Heart right ventricle (tissue), 16 donors: Measurements from ENCODE around the gene RAB3IL1. TPM values are rescaled to one million over a fixed set of nuclear protein-coding genes. Genes with fewer than 3 reads are reported as not detected.

ENCODE experiments used
- ATAC-seq, 8 donors: fragments of 200-7000 bp; cut with Tn5 transposase; one replicate each; pipeline ENCODE4 v1.9.1; 2020; ENCODE audit warnings: mild to moderate bottlenecking in 8 of 8, moderate library complexity in 8 of 8, moderate number of reproducible peaks in 1 of 8
- DNase-seq, 2 donors: peaks; one replicate each; pipeline ENCODE4 v3.0.0-alpha.2; 2020
- H3K27ac ChIP-seq, 10 donors: fragments of 200-600 bp; sonication (generic) in 2 of 10; one replicate each; pipeline versions ENCODE4 v1.5.0 to v1.8.0; 2020 to 2022; ENCODE audit warnings: mild to moderate bottlenecking in 3 of 10
- H3K27me3 ChIP-seq, 7 donors: fragments of 200-600 bp; one replicate each; pipeline ENCODE4 v1.8.0; 2021 to 2022; ENCODE audit warnings: mild to moderate bottlenecking in 2 of 7
- H3K36me3 ChIP-seq, 9 donors: fragments of 200-600 bp; sonication (generic) in 1 of 9; one replicate each; pipeline versions ENCODE4 v1.5.0 to v1.8.0; 2020 to 2022; ENCODE audit warnings: mild to moderate bottlenecking in 2 of 9
- H3K4me1 ChIP-seq, 9 donors: fragments of 200-600 bp; sonication (generic) in 1 of 9; one replicate each; pipeline versions ENCODE4 v1.5.0 to v1.8.0; 2020 to 2022; ENCODE audit warnings: mild to moderate bottlenecking in 4 of 9
- H3K4me3 ChIP-seq, 10 donors: fragments of 200-600 bp; sonication (generic) in 2 of 10; one replicate each; pipeline versions ENCODE4 v1.5.0 to v1.8.0; 2020 to 2022; ENCODE audit warnings: mild to moderate bottlenecking in 7 of 10, moderate library complexity in 2 of 10
- H3K9me3 ChIP-seq, 11 donors: fragments of 200-600 bp in 10 of 11; sonication (generic) in 2 of 11; one replicate each; pipeline versions ENCODE4 v1.5.0 to v1.8.0; 2013 to 2022; ENCODE audit warnings: mild to moderate bottlenecking in 2 of 11, control low read depth in 1 of 11, moderate library complexity in 1 of 11
- WGBS, 2 donors: extraction: QIAGEN DNeasy Blood & Tissue Kit; methylation state at CpG; one replicate each; pipeline ENCODE4 v1.1.7; 2013; ENCODE audit warnings: inconsistent platforms in 1 of 2; 5-methylcytosine and 5-hydroxymethylcytosine counted together
- intact Hi-C, 10 donors: fragments of 100-400 bp; cut with DNase I; formaldehyde crosslinking; loops; one replicate each; pipeline versions ENCODE4 v1.11.1 to v1.14.2; 2022
- polyA plus RNA-seq, 2 donors: library from polyadenylated mRNA; stranded (reverse); fragments of 200-250 nt; gene quantifications; one replicate each; pipeline ENCODE4 v1.2.3, GENCODE V29; 2013
- total RNA-seq, 10 donors: library from RNA; stranded (reverse); fragmentation: NEBNext Ultra II Directional in 3 of 10; extraction: Animal tissue kit (Norgen Biotek cat#: 25700) in 3 of 10; gene quantifications; one replicate each; pipeline versions ENCODE4 v1.2.1 to v1.2.4, GENCODE V29; 2021 to 2023
- TF ChIP-seq, protein P1 (sequence below), 9 donors: fragments of 200-600 bp; sonication (generic) in 2 of 9; IDR thresholded peaks; one replicate each; pipeline versions ENCODE4 v1.5.0 to v1.8.0; 2021 to 2022; ENCODE audit warnings: antibody characterized with exemption in 9 of 9, mild to moderate bottlenecking in 5 of 9, moderate library complexity in 1 of 9
- donor health status: Arrhythmogenic right ventricular cardiomyopathy.
- donor health status: ischemic (EF 13 %, LVEDD 7.1; RV severe dilation, severe dysfunction).
- donor health status: healthy with polysubstance abuse.
- donor health status: DM: no; HTN: yes; CAD: no.
- donor health status: DM: no; HTN: no; CAD: no.
- donor health status: ischemic (EF 25% LVEDD 6.9; RV normal size, moderate dysfunction).
- donor health status: ischemic (EF 25% LVEDD 5.7; RV mildly dilated, moderate dysfunction).
- donor health status: healthy.
- donor health status: DM: yes; HTN: yes; CAD: no.
- donor health status: Ischemic cardiomyopathy.
- donor health status: ischemic (EF 35%, LVEDD 5.7; RV mildly dilated, moderate dysfunction).
- donor health status: nonischemic (EF 11% LVEDD 7.7; RV severe dilation, severe dysfunction).
- donor health status: DM: yes; HTN: yes; CAD: no.
- donor health status: PGD.
- donor health status: ischemic (EF 29% LVEDD 5.4; RV normal size, mild dysfunction).
- donor health status: nonischemic (EF 23%, LVEDD 6.1; RV moderate dilation, normal function).

RAB3IL1 gene
- total and polyA plus RNA-seq, 12 donors: 3.7 to 11.1 (median 7.5) TPM

DNA sequence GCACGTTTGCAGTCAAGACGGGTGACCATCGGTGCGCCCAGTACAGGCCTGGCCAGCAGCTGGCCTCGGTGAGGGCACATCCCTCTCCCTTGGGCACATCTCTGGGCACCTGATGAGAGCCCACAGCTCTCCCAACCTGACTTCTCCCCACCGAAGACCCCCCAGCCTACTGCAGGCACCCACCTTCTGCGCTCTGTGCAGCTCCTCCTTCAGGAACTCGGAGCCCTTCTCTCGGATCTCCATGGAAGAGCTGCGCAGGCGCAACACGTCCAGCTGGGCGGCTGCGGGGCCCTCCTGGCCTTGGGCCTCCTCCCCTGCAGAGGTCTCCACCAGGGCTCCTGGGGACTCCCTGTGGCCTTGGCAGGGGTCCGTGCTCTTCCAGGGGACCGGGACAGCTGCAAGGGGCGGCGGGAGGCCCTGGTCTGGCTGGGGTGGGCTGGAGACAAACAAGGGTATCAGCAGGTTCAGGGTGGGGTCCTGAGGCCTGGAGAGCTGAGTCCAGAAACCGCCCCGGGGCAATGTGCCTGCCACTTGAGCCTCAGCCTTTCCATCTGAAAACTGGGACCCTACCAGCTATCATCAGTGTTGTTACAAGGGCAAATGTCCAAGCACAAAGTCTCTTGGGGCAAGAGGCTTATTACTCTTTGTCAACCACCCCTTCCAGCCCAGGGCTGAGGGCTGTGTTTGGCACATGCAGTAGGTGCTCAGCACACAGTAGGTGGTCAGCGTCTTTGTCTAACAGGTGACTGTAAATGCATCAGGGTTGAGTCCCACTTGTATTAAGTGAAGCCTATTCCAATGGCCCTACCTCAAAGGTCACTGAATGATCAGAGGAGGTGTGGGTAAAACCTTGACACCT is 9.3 kb downstream of the RAB3IL1 start:
- TF ChIP-seq, protein P1, sequence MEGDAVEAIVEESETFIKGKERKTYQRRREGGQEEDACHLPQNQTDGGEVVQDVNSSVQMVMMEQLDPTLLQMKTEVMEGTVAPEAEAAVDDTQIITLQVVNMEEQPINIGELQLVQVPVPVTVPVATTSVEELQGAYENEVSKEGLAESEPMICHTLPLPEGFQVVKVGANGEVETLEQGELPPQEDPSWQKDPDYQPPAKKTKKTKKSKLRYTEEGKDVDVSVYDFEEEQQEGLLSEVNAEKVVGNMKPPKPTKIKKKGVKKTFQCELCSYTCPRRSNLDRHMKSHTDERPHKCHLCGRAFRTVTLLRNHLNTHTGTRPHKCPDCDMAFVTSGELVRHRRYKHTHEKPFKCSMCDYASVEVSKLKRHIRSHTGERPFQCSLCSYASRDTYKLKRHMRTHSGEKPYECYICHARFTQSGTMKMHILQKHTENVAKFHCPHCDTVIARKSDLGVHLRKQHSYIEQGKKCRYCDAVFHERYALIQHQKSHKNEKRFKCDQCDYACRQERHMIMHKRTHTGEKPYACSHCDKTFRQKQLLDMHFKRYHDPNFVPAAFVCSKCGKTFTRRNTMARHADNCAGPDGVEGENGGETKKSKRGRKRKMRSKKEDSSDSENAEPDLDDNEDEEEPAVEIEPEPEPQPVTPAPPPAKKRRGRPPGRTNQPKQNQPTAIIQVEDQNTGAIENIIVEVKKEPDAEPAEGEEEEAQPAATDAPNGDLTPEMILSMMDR (IDR thresholded peaks at IDR 0.05): no peak
- DNase-seq (no peak), ATAC-seq (no peak)
- Histone ChIP-seq H3K36me3 (peaks cover 0 to 43% (median 5%) of the 10 kb centered on the region in 9 donors), H3K27ac (peak overlapping the region in 6 of 10 donors; percentile 7 to 74 (median 46)), H3K9me3 (no peaks in the 10 kb centered on the region), H3K4me3 (no peak overlapping the region), H3K27me3 (no peaks in the 10 kb centered on the region), H3K4me1 (peaks cover 10 to 49% (median 32%) of the 10 kb centered on the region in 9 donors)
- intact Hi-C loops: loop anchor here in 1 of 10 donors (5.0 kb wide), 1 partner anchor 39 kb away; no protein-coding TSS in a partner anchor
- 90 to 92% methylated on average over 21 of the region's 21 CpGs for WGBS, 2 donors

DNA sequence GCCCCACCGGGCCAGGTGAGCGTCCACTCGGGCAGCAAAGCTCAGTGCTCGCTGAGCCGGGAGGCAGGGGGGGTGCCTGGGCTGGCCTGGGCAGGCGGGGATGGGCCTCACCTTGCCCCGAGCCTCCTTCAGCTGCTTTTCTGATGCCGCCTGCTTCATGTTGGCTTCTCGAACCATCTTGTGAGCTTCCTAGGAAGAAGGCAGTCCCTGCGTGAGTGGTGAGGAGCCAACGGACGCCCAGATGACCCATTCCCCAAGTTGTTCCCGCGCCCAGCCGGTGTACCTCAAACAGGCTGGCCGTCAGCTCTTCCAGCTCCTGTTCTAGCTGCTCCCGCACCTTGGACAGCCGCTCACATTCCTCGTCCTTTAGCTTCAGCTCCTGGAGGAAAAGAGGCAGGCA is 10.1 kb downstream of the RAB3IL1 start:
- Histone ChIP-seq H3K4me3 (no peak overlapping the region), H3K4me1 (peaks cover 9 to 43% (median 31%) of the 10 kb centered on the region in 9 donors), H3K27ac (no peak overlapping the region), H3K9me3 (no peaks in the 10 kb centered on the region), H3K36me3 (peaks cover 0 to 48% (median 5%) of the 10 kb centered on the region in 9 donors), H3K27me3 (no peaks in the 10 kb centered on the region)
- no peak for ATAC-seq
- intact Hi-C loops: loop anchor here in 1 of 10 donors (5.0 kb wide), 1 partner anchor 40 kb away; no protein-coding TSS in a partner anchor
- 94 to 96% methylated on average over 19 of the region's 19 CpGs for WGBS, 2 donors
- DNase-seq: no peak
- TF ChIP-seq, protein P1 (IDR thresholded peaks at IDR 0.05): no peak

DNA sequence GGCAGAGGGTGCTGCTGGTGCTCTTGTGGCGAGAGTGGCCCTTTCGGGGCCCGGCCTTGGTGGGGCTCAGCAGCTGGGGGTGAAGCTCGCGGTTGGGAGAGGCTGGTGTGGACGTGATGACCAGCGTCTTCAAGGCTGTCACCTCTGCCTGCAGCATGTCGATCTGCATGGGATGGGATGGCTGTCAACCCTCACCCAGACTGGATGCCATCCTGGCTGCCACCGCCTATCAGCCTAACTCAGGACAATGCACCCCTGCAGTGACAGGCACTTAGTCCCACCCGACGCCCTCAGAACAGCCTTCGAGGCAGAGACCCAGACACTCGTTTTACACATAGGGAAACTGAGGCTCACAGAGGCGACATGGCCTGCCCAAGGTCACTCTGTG is 10.8 kb downstream of the RAB3IL1 start:
- 89 to 90% methylated on average over 14 of the region's 14 CpGs for WGBS, 2 donors
- DNase-seq: no peak
- Histone ChIP-seq H3K4me1 (peaks cover 4 to 35% (median 23%) of the 10 kb centered on the region in 9 donors), H3K9me3 (no peaks in the 10 kb centered on the region), H3K27me3 (no peaks in the 10 kb centered on the region), H3K27ac (no peak overlapping the region), H3K4me3 (no peak overlapping the region), H3K36me3 (peaks cover 0 to 56% (median 7%) of the 10 kb centered on the region in 9 donors)
- ATAC-seq: no peak
- intact Hi-C loops: loop anchor here in 1 of 10 donors (5.0 kb wide), 1 partner anchor 41 kb away; no protein-coding TSS in a partner anchor
- TF ChIP-seq, protein P1 (IDR thresholded peaks at IDR 0.05): no peak

DNA sequence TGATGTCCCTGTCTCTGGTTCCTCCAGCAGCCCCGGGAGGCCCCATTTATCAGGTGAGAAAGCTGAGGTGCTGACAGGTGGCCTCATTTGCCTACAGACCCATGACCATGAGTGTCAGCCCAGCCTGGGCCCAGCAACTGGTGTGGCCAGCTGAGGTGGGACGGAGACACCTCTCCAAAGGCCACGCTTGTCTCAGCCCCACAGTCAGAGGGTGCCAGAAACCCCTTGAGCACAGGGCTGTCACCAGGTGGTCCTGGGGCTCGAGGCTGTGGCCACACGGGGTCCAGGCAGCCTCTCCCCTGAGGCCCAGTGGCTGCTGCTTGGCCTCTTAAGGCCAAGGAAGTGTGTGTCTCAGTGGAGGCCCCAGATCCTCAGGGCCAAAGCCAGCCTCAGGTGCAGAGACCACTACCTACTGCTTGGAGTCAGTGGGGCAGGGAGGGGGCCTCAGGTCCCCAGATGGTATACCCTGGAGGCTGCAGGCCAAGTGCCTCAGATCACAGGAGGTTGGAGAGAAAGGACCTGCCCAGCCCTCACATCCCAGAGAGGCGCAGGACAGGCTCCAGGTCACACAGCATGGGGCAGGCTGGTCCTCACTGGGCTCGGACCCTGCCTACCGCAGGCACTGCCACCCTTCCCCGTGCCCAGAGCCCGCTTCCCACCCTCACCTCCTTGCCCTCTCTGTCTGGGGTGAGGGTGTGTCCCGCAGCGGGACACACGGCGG is 11.4 kb downstream of the RAB3IL1 start:
- 85 to 90% methylated on average over 14 of the region's 14 CpGs for WGBS, 2 donors

More for the DNA sequence above, 11.4 kb downstream of the RAB3IL1 start:
- no peak overlapping the region for H3K4me3 ChIP-seq
- intact Hi-C loops: loop anchor here in 1 of 10 donors (5.0 kb wide), 1 partner anchor 41 kb away; no protein-coding TSS in a partner anchor
- TF ChIP-seq, protein P1 (IDR thresholded peaks at IDR 0.05): no peak
- peaks cover 0 to 61% (median 7%) of the 10 kb centered on the region in 9 donors for H3K36me3 ChIP-seq
- peaks cover 3 to 30% (median 18%) of the 10 kb centered on the region in 9 donors for H3K4me1 ChIP-seq
- H3K27ac ChIP-seq: no peak overlapping the region
- H3K9me3 ChIP-seq: no peaks in the 10 kb centered on the region
- ATAC-seq (no peak), DNase-seq (no peak)
- H3K27me3 ChIP-seq: no peaks in the 10 kb centered on the region
